Lung (tissue), 12 donors: ENCODE data around the gene ABCA4. TPM values are rescaled to one million over a fixed set of nuclear protein-coding genes. Genes with fewer than 3 reads are reported as not detected.

ENCODE experiments used
- ATAC-seq: fragments of 200-7000 bp; cut with Tn5 transposase; one replicate; pipeline ENCODE4 v1.9.1; 2020; ENCODE audit warnings: moderate number of reproducible peaks; ENCODE audit not compliant: insufficient read depth, low FRiP score
- DNase-seq, 3 donors: peaks; one replicate each; pipeline ENCODE4 v3.0.0-alpha.2; 2013 to 2017
- H3K27ac ChIP-seq, 2 donors: one replicate each; pipeline ENCODE4 v1.5.1; 2013; ENCODE audit warnings: mild to moderate bottlenecking in 2 of 2, moderate library complexity in 2 of 2, control low read depth in 1 of 2, inconsistent platforms in 1 of 2, low read depth in 1 of 2, low read length in 1 of 2
- H3K27me3 ChIP-seq, 3 donors: one replicate each; pipeline ENCODE4 v1.5.1; 2013; ENCODE audit warnings: low read length in 2 of 3; ENCODE audit not compliant: control insufficient read depth in 3 of 3, insufficient read depth in 3 of 3
- H3K36me3 ChIP-seq, 4 donors: one replicate each; pipeline ENCODE4 v1.5.1; 2013; ENCODE audit warnings: low read length in 4 of 4, mild to moderate bottlenecking in 1 of 4, moderate library complexity in 1 of 4; ENCODE audit not compliant: control insufficient read depth in 4 of 4, insufficient read depth in 4 of 4
- H3K4me1 ChIP-seq, 5 donors: one replicate each; pipeline ENCODE4 v1.5.1; 2013; ENCODE audit warnings: low read length in 5 of 5, mild to moderate bottlenecking in 2 of 5, moderate library complexity in 1 of 5; ENCODE audit not compliant: control insufficient read depth in 5 of 5, insufficient read depth in 5 of 5
- H3K4me3 ChIP-seq: one replicate; pipeline ENCODE4 v1.5.1; 2013; ENCODE audit warnings: mild to moderate bottlenecking, control low read depth, moderate library complexity
- H3K9ac ChIP-seq, 2 donors: one replicate each; pipeline ENCODE4 v1.5.1; 2013; ENCODE audit warnings: low read length in 2 of 2, control low read depth in 1 of 2; ENCODE audit not compliant: insufficient read depth in 1 of 2
- H3K9me3 ChIP-seq, 4 donors: one replicate each; pipeline ENCODE4 v1.5.1; 2013; ENCODE audit warnings: low read length in 3 of 4, mild to moderate bottlenecking in 1 of 4, moderate library complexity in 1 of 4; ENCODE audit not compliant: control insufficient read depth in 4 of 4, insufficient read depth in 3 of 4
- whole genome bisulfite sequencing, 2 donors: extraction: QIAGEN DNeasy Blood & Tissue Kit; methylation state at CpG; one replicate each; pipeline ENCODE4 v1.1.7; 2013; 5-methylcytosine and 5-hydroxymethylcytosine counted together
- polyA plus RNA-seq, 2 donors: library from polyadenylated mRNA; stranded (reverse); fragments of 200-250 nt; gene quantifications; one replicate each; pipeline ENCODE4 v1.2.1, GENCODE V29; 2013
- total RNA-seq, 2 donors: library from RNA; depleted of rRNA in 1 of 2; stranded (reverse); fragments of >200 nt in 1 of 2; gene quantifications; one replicate each; pipeline ENCODE4 v1.2.1, GENCODE V29; 2014 to 2021
- TF ChIP-seq, protein P1 (sequence below): IDR thresholded peaks from 2 replicates; pipeline ENCODE4 v1.5.1; 2012; ENCODE audit warnings: mild to moderate bottlenecking; ENCODE audit errors: control extremely low read depth, extremely low read depth
- donor health status: control.
- donor health status: control.
- donor health status: Bipolar disorder and iron deficiency.
- donor health status: healthy.
- donor health status: DM: yes; HTN: yes; CAD: no.

ABCA4 gene
- total and polyA plus RNA-seq, 4 donors, result 0.21 to 1.0 (median 0.67) TPM

DNA sequence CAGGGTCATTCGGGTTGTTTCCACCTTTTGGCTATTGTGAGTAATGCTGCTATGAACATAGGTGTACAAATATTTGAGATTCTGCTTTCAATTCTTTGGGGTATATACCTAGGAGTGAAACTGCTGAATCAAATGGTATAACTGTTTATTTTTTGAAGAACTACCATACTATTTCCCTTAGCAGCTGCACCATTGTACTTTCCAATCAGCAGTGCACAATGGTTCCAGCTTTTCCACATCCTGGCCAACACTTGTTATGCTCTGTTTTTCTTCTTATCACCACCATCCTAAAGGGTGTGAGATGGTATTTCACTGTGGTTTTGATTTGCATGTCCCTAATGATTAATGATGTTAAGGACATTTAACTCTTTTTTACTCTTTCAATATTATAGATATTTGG is 3.6 kb upstream of the ABCA4 start:
- no peaks in the 10 kb centered on the region for H3K36me3 ChIP-seq
- H3K27me3 ChIP-seq, result no peaks in the 10 kb centered on the region
- 94 to 97% methylated on average over 1 of the region's 1 CpG for WGBS, 2 donors
- no peak overlapping the region for H3K27ac ChIP-seq
- H3K9me3 ChIP-seq, result no peaks in the 10 kb centered on the region
- DNase-seq (no peak), ATAC-seq (no peak)
- TF ChIP-seq, protein P1, sequence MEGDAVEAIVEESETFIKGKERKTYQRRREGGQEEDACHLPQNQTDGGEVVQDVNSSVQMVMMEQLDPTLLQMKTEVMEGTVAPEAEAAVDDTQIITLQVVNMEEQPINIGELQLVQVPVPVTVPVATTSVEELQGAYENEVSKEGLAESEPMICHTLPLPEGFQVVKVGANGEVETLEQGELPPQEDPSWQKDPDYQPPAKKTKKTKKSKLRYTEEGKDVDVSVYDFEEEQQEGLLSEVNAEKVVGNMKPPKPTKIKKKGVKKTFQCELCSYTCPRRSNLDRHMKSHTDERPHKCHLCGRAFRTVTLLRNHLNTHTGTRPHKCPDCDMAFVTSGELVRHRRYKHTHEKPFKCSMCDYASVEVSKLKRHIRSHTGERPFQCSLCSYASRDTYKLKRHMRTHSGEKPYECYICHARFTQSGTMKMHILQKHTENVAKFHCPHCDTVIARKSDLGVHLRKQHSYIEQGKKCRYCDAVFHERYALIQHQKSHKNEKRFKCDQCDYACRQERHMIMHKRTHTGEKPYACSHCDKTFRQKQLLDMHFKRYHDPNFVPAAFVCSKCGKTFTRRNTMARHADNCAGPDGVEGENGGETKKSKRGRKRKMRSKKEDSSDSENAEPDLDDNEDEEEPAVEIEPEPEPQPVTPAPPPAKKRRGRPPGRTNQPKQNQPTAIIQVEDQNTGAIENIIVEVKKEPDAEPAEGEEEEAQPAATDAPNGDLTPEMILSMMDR, result no peak
- no peak overlapping the region for H3K4me3 ChIP-seq
- no peak overlapping the region for H3K9ac ChIP-seq
- H3K4me1 ChIP-seq, result no peaks in the 10 kb centered on the region

DNA sequence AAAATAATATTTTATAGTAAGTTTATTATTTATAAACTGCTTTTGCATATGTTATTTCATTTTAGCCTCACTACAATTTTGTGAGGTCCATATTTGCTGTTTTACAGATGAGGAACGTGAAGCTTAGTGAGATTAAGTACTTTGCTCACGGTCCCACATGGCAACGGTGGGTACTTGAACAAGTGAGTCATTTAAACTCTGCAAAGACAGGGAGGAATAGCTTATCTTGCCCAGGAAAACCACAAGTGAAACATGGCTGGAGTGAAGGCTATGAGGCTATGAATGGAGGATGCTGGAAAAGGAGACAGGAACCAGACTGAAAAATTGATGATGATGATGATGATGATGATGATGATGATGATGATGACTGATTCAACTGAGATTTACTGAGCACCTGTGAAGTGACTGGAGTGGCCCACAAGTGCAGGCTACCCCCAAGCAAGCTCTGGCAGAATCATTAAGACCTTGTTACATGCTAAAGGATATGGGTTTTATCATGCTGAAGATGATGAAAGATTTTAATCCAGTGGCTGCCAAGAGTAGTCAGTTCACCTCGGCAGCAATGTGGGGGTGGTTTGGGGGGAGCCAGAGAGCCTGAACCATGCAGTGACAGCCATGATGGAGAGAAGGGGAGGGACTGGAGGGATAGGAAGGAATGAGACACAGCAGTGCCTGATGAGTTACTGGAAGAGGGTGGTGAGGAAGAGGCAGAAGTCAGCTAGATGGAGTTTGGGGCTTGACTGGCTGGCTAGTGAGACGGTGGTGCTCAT is 1.4 kb upstream of the ABCA4 start:
- no peak for ATAC-seq
- no peaks in the 10 kb centered on the region for H3K4me1 ChIP-seq
- no peak for DNase-seq
- no peaks in the 10 kb centered on the region for H3K9me3 ChIP-seq
- no peak overlapping the region for H3K27ac ChIP-seq
- WGBS, 2 donors, result 71 to 76% methylated on average over 5 of the region's 5 CpGs
- H3K27me3 ChIP-seq, result no peaks in the 10 kb centered on the region
- TF ChIP-seq, protein P1, result no peak
- H3K4me3 ChIP-seq, result no peak overlapping the region
- H3K36me3 ChIP-seq, result no peaks in the 10 kb centered on the region
- no peak overlapping the region for H3K9ac ChIP-seq

DNA sequence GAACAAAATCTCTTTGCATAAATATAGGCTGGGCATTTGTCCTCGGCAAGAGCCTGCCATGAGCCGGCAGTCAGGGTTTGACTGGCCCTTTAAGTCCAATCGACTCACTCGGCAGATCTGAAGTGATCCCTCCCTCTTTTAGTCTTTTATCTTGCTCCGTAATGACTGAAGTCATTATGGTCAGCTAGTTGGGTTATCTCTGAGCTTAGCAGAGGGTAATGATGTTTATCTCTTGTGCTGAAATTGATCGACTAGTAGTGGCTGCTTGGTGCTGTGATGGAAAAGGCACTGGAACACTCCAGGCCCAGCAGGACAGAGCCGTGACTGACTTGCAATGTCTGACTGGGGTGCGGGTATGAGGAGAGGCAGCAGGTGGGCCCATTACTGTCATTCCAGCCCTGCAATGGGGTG is 468 bp upstream of the ABCA4 start:
- Histone ChIP-seq H3K27ac (no peak overlapping the region), H3K4me3 (no peak overlapping the region), H3K36me3 (no peaks in the 10 kb centered on the region), H3K27me3 (no peaks in the 10 kb centered on the region), H3K9me3 (no peaks in the 10 kb centered on the region), H3K4me1 (peaks cover 0 to 3% (median 0%) of the 10 kb centered on the region in 5 donors), H3K9ac (no peak overlapping the region)
- no peak for DNase-seq
- no peak for ATAC-seq
- TF ChIP-seq, protein P1, result no peak
- 83 to 91% methylated on average over 8 of the region's 8 CpGs for WGBS, 2 donors

DNA sequence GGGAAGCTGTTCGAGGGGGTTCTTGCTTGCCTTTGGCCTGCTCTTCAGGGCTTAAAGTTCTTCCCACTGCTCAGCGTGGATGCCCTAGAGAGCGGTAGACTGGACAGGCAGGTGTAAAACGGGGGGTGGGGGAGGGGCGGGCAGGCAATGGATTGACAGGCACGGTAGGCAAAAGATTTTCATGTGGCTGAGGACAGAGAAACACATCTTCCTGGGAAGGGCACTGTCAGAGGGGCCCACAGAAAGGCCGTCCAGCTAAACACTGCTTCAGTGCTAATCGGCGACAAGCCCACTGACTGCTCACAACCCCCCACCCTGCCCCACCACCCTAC is 412 bp downstream of the ABCA4 start:
- Histone ChIP-seq H3K9me3 (no peaks in the 10 kb centered on the region), H3K36me3 (no peaks in the 10 kb centered on the region), H3K9ac (no peak overlapping the region), H3K4me1 (peaks cover 0 to 4% (median 0%) of the 10 kb centered on the region in 5 donors), H3K27me3 (no peaks in the 10 kb centered on the region), H3K4me3 (no peak overlapping the region), H3K27ac (no peak overlapping the region)
- DNase-seq (no peak), ATAC-seq (no peak)
- 90 to 94% methylated on average over 9 of the region's 9 CpGs for WGBS, 2 donors
- TF ChIP-seq, protein P1, result no peak
